Stimulated activated CD8-positive, alpha-beta memory T cell treated with anti-CD3 and anti-CD28 coated beads, Interleukin-12 subunit alpha, Interleukin-12 subunit beta, amount 100 ng/mL, for 4 hours (primary cell): Measurements from ENCODE around the gene SH2B3.
A peak's percentile ranks its signal among the peaks of the same experiment; 100 is the strongest.

ENCODE experiments used
- DNase-seq: peaks from one replicate; pipeline ENCODE4 v3.0.0-alpha.2; 2020; ENCODE audit warnings: low read depth

The SH2B3 gene

GRCh38 chr12:111428081-111428727 lies 22.5 kb downstream of the SH2B3 start:
- no peak for DNase-seq

- no peak for DNase-seq
Observed at GRCh38 chr12:111428728-111429175, 23.0 kb downstream of the SH2B3 start.

DNA sequence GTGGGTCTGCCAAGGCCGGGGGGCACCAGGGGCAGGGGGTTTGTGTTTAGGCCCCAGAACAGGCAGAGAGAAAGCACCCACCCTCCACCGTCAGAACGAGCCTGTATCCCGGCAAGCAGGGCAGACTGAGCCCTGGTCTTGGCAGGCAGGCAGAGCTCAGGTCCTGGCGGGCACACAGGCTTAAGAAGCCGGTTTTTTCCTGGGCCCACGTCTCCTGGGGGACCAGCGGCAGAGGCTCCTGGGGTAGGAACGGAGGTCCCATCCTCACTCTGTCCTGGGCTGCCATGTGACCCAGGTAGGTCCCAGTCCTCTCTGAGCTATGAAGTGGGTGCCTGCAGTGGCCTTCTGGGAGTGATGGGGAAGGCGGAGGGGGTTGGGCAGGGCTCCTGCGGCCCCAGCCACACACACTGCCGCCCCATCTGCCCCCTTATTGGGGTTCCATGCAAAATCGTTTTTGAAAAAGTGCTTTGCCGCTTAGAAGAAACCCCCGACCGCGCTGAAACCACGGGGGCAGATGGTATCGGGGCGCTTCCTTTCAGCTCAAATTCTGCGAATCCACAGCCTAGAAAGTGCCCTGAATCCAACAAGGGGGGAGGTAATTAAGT lies 24.2 kb downstream of the SH2B3 start:
- no peak for DNase-seq

DNA sequence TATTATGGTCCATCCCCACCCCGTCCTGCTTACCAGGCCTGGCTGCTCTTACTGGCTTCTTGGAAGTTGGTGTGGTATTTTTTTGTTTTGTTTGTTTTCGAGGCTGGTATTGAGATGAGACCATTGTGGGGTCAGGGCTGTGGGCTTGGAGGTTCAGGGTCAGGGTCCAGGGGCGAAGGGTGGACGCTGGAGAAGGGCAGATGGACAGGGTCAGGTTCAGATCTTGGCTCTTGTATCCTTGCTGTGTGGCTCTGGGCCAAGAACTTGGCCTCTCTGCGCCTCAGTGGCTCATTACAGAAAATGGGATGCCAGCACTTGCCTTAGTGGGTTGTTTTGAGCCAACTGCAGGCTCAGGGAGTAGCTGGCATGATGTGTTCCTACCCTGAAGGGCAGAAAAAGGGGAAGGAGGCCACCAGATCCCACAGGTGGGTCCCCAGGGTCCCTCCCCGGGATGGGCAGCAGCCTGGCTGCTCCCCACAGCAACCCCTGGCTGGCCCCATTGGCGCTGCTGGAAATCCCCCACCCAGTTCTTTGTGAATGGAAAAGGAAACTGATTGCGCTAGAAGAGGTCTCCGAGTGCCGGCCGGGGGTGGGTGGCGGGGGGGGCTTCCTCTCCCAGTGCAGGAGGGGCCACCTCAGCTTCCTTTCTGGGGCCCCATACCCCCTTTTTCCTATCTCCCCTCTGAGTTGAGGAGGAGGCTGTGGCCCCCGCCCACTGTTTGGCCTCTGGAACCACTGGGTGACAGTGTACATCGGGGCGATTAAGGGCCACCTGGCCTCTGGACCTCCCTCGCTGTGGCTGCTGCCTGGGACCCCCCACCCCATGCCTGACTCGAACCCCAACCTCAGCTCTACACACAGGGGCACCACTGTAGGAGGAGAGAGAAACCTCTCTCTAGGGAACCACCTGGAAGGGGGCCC lies 25.0 kb downstream of the SH2B3 start:
- peak; percentile 61 for DNase-seq

- DNase-seq: no peak
Observed at GRCh38 chr12:111431772-111432171, 26.0 kb downstream of the SH2B3 start.

DNA sequence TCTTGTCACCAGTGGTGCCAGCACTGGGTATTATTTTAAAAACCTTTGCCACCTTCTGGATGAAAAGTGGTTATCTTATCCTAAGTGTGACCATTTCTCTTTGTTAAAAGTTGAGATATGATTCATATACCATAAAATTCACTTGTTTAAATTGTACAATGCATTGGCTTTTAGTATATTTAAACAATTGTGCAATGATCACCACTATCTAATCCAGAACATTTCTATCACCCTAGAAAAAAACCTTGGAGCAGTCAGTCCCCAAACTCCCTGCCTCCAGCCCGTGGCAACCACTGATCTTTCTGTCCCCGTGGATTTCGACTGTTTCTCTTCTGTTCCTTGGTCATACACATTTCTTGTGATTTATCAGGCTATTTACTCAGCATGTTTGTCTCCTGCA lies 28.3 kb downstream of the SH2B3 start:
- no peak for DNase-seq

DNA sequence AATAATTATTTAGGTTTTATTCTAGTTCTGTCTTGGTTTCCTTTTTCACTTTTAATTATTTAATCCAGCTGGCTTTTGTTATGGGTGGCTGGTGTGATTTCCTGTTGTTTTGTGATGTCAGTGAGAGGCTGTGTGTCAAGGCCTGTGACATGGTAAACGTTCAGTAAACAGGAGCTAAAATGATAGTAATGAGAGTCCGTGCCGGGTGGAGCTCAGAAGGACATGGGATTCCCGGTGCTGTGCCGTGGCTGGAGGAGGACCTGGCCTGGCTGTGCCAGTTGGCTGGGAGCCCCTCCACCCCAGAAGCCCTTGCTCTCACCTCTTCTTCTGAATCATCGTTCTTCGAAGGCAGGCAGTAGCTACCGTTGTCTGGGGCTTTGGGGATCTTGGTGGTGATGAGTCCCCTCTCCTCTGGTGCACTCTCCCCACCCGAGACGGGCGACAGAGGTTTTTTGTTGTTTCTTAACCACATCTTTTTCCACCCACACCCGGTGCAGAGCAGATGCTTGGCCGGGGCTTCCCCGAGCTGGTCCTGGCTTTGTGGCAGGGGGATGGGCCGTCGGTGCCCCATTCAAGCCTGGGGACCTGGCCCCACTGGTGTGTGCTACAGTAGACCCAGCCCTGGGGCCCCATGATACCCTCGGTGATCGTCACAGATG lies 29.1 kb downstream of the SH2B3 start:
- peak; percentile 78 for DNase-seq

DNA sequence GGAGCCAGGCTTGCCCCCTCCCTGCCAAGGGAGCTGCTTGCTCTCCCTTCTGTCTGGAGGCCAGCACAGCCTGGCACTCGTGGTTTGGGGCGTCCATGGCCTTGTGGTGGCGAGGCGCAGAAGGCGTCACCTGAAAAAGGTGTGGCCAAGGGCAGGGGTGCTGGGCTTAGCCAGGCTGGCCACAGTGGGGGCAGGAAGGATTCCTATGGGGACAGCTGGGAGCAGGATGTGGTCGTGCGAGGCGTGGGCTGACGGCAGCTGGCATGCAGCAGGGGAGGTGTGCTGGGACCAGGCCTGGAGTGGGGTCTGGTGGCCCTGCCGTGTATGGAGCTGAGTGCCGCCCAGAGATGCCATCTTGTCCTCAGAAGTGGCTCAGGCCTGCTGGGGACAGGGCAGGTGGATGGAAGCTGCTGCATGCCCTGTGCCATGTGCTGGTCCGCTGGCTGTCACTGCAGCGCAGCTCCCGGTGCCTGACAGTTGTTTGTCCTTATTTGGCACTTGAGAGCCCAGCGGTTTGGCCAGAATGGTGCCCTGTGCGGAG lies 30.0 kb downstream of the SH2B3 start:
- DNase-seq: no peak

GRCh38 chr12:111436266-111436665 lies 30.5 kb downstream of the SH2B3 start:
- no peak for DNase-seq

DNA sequence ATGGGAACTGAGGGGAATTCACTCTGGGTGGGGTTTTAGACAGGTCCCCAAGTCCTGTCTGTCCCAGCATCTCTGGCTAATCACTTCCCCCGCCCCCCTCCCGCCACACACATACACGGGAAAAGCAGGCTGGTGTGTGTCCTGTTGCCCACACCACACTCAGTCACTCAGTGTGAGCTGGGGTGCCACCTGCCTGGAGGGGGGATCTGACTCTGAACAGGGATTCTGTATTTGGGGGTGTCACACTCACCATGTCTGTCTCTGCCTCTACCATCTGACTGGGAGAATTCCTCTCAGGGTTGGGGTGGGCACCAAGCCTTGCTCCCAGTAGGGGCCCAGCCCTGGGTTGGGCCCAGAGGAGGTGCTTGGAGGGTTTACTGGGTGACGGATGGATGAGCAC lies 31.1 kb downstream of the SH2B3 start:
- no peak for DNase-seq

DNA sequence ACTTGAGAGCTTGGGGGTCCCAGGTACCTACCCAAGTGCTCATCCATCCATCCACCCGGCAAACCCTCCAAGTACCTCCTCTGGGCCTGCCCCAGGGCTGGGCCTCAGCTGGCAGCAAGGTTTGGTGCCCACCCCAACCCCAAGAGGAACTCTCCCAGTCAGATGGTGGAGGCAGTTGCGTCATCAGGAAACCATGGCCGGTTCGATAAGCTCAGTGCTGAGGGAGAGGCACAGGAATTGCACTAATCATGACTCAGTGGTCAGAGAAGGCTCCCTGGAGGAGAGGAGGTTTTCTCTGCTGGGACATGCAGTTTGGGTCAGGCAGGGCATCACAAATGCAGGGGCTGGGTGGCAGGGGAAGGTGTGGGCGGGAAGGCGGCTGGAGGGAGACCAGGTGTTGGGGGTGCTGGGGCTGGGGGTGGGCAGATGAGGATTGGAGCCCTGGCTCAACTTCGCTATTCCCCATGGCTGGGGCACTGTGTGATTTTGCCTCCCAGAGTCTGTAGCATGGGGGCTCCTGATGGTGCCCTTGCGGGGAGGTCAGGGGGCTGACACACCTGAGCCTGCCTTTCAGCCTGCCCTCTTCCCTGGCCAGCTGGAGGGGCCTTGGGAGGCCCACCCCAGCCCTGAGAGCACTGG lies 32.2 kb downstream of the SH2B3 start:
- DNase-seq: no peak

GRCh38 chr12:111438481-111438880 lies 32.8 kb downstream of the SH2B3 start:
- DNase-seq: peak; percentile 53

DNA sequence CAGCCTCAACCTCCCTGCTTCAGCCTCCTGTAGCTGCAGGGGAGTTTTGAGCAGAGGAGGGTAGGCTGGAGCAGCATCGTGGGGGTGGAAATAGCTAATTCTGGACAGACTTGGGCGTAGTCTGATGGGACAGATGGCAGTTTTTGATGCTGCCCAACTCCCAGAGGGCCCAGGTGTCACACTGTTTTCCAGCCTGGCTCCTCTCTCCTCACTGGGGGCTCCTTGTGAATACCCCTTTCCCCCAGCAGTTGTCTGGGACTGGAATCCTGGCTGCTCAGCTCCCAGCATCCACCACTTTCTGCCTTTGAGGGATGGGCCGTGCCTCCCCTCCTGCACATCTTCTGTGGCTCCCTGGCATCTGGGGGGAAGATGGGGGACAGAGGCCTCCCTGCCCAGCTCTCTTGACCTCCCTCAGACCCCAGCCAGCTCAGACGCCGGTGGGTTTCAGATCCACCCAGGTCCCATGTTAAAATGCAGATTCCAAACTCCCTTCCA lies 34.0 kb downstream of the SH2B3 start:
- DNase-seq: no peak

- DNase-seq: no peak
Observed at GRCh38 chr12:111440152-111440551, 34.4 kb downstream of the SH2B3 start.

- DNase-seq: no peak
Observed at GRCh38 chr12:111440631-111441030, 34.9 kb downstream of the SH2B3 start.

DNA sequence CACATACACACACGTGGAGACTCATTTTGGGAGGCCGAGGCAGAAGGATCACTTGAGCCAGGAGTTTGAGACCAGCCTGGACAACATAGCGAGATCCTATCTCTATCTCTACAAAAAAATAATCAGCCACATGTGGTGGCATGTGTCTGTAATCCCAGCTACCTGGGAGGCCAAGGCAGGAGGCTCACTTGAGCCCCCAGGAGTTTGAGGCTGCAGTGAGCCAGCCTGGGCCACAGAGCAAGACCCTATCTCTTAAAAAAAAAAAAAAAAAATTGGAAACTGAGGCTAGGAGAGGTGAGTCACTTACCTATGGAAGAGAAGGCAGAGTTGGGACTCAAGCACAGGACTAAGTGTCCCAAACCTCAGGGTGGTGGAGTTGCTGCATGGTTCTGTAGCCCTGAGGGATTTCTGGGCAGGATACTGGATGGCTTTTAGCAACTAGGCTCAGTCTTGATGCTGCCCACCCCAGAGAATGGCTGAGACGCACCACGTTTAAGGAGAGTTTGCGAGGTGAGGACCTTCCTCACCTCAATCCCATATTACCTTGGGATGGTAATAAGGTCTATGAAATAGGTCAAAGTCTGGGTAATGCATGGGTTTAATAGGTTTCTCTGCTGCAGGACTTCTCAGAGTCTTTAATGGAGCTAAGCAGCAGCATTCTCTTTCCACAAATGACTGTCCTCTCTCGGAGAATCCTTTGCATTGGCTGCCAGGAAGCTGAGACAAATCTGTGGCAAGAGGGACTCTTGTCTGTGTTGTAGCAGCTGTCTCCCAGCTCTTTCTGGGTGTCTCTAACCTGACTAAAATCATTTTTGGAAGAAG lies 35.6 kb downstream of the SH2B3 start:
- no peak for DNase-seq

- no peak for DNase-seq
Observed at GRCh38 chr12:111442301-111443045, 36.8 kb downstream of the SH2B3 start.

DNA sequence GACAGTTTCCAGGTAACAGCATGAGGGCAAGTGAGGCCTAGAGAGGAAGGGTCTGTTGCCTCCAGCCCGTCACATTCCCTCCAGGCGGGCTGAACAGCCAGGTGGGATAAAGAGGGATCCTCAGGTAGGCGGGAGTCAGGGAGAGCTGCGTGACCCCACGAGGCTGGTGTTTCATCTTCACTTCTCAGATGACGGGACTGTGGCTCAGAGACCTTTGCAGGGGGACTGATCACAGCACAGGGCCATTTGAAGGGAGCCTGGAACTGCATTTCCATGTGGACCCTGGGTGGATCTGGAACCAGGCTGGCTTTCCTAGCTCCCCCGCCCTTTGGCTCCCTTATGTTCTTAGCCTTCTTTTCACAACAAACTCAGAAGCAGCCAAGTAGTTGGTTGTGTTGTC lies 37.4 kb downstream of the SH2B3 start:
- DNase-seq: no peak

DNA sequence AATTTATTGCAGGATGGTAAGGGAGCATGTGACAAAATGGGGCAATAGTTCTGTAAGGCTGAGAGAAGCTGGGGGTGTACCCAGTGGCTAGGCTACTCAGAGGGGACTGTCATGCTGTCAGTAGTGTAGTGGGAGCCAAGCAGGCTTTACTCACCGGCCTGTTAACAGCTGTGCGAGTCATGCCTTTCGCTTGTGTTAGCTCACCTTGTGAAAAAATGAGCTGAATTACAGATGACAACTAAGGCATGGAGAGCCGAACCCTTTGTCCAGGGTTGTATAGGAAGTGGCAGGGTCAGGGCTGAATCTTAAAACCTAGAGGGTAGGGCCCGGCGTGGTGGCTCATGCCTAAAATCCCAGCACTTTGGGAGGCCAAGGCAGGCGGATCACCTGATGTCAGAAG lies 37.9 kb downstream of the SH2B3 start:
- DNase-seq: no peak
